NCI-H524 treated with DMSO at 0.1 percent for 48 hours (cell line): ENCODE results near the gene CAPNS2.

Source experiments
- DNase-seq: peaks from one replicate; lab custom pipeline; 2025; lab: John Stamatoyannopoulos, UW

The CAPNS2 gene

DNA sequence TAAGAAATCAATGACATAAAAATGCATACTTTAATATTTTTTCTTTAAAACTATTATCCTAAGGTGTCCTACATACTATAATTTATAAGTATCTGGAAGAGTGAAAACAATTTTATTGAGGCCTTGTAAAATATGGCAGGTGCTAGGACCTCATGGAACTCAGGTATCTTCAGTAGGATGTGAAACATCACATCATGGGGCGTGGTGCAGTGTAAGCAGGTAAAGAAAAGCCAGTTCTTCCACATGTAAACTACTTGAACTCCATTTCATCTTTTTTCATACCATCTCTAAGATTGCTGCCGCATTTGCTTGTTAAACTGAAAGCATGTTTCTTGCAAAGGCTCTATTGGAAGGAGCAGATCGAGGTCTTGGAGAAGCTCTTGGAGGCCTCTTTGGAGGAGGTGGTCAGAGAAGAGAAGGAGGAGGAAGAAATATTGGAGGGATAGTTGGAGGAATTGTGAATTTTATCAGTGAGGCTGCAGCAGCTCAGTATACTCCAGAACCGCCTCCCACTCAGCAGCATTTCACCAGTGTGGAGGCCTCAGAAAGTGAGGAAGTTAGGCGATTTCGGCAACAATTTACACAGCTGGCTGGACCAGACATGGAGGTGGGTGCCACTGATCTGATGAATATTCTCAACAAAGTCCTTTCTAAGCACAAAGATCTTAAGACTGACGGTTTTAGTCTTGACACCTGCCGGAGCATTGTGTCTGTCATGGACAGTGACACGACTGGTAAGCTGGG lies at the start of gene CAPNS2:
TSS of gene CAPNS2 (plus strand) at position 253 of the 744 bp plus-strand sequence. CDS start at position 326, 73 bp downstream.
- no peak for DNase-seq

DNA sequence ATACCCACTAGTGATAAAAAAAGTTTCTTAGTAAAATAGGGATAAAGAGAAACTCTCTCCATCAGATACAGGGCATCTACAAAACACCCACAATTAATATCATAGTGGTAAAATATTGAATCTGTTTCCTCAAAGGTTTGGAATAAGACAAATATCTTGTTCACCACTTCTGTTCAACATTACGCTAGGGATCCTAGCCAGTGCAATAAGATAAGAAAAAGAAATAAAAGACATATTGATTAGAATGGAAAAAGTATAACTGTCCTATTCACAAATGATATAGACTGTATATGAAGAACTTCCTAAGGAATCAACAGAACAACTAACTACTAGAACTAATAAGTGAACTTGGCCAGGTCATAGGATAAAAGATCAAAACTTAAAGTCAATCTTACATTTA lies 44.7 kb upstream of the CAPNS2 start:
- no peak for DNase-seq

DNA sequence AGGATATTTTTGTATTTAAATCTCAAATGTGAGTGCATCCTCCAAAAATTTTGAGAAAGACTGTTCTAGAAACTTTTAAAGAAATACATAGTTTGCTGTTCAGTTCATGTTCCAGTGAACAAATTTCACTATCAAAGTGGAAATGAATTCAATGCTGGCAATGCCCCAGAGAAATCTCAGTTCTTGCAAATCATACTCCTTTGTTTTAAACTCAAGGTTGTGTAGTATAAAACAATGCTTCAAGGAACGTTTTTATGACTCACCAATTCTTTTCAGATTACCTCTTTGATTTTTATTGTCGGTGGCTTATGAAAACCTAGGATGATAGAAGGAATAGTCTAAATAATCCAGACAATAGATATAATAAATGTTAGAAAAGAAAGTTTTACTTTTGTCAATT lies 40.0 kb upstream of the CAPNS2 start:
- no peak for DNase-seq

DNA sequence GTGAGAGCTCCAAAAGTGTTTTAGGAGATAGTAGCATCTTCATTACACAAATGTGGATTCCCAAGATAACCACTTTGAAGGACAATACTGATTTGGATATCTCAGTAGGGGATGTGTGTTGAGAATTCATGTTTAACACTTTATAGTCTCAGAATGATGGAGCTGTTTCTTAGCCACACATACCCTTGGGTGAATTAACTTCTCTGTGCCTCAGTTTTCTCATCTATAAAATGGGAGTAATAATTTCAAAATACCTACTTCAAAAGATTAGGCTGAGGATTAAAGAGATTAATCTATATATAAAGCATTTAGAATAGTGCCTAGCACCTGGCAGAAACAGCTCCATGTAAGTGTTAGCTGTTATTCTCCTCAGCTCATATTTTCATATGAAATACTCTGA lies 38.6 kb upstream of the CAPNS2 start:
- no peak for DNase-seq

DNA sequence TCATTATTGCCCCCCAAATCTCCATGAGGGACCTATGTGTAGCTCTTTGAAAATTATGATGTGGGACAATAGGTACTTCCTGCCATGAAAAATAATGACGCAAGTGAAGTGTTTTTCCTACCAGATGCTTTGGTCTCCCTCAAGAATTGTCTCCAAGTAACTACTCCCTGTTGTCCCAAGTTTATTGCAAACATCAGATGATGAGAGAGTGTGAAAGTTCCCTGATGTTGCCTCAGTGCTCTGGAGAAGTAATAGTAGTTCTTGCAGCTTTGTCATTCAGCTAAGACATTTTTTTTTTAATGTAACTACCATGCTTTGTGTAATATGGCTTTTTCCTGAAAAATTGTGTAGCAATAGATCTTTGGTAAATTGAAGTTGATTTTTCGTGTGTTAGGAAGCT lies 37.5 kb upstream of the CAPNS2 start:
- no peak for DNase-seq

DNA sequence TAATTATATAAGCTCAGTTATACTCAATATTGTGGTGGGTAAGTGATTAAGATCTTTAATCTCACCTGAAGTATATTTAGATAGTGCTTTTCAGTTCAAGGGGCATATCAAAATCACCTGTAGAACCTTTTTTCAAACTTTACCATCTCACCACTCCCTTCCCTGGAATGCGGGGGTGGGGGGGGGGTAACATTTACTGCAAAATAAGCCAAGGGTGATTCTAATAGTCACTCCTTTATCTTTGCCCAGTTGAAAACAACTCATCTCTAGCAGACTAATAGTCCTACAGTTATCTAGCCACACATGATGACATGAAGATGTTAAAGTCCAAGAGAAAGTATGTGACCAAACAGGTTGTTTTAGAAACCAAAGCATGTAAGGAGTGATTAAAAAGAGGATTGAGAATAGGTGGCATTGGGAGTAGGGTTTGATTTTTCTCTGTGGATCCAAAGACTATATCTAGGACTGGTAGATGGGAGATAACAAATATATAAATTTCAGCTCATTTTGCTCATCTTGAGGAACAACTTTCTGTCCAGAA lies 36.1 kb upstream of the CAPNS2 start:
- no peak for DNase-seq

DNA sequence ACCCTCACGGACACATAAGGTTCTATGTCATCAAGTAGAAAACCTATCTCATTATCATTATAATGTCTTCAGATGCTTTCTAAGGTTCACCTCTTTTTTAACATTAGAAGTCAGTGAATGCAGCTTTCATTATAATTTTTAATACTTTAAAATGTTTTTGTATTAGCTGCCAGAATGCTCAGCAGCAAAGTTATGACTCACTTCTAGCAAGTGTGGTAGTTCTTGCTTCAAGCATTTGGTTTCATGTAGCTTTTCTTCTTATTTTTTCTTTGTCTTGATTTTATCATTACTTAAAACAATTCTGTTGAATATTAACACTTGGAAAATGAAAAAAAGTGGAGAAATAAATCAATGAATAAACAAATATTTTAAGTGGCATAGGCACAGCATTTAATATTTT lies 34.3 kb upstream of the CAPNS2 start:
- no peak for DNase-seq

DNA sequence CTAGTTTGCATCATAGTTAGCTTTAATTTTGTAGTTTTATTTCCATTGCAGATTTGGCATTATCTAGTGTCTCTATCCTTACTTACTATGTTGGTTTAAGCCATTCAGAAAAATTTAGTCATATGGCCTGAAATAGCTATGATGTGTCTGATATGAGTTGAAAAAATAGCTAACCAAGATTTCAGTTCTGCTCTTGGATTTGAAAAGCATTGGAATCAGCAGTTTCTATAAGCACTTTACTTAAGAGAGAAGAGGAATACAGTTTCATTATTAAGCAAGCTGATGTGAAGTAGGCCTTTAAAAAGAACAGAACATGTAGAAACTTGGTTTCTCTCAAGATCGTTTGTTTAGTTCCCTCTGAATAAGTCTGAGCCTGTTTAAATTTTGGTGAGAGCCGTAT lies 31.7 kb upstream of the CAPNS2 start:
- DNase-seq, result no peak

DNA sequence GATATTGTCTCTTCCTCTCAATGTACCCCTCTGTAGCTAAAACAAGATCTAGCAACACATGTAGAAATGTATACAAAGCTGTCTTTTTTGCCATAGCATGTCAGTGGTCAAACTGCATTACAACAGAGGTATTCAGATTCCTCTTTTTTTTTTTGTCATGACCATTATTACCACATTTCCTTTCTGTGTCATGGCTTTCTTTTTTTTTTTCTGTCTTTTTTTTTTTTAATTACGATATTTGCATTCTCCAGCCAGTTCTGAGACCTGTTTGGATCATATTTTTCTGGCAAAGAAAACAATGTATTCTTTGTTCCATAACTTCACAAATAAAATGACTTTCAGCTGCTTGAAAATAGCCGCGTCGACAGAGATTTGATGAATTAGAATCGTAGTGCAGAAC lies 27.4 kb upstream of the CAPNS2 start:
- no peak for DNase-seq

DNA sequence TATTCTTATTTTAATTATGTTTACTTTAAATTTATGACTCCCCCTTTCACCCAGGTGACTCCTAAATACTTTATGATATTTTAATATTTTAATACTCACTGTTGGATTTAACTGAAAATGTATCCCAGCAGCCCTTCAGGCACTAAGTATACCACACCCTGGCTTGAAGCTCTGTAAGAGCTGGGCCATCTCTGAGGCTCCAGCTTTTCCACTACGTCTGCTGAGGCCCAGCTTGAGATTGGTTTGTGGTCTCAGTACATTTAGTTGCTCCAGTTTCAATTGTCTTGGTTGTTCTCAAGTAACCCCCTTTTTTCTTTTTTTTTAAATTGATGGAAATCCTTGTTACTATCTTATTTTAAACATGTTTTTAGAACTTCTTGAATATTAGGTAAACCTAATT lies 27.0 kb upstream of the CAPNS2 start:
- no peak for DNase-seq

DNA sequence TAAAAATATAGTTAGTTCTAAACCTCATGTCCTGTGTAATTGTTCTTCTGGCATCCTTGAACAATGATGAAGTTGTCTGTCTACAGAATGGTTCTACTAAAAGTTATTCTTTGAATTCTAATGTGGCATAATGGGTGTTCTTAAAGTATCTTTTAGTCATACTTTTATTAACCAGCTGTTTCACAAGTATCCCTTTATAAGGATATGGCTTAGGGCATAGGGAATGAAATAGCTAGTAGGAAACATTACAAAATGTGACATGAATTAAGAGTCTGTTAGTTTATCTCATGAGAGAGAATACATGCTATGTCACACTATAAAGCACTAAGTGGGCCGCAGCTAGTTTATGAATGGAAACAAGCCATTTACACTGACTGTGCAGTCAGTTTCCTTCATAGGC lies 26.3 kb upstream of the CAPNS2 start:
- DNase-seq, result no peak

DNA sequence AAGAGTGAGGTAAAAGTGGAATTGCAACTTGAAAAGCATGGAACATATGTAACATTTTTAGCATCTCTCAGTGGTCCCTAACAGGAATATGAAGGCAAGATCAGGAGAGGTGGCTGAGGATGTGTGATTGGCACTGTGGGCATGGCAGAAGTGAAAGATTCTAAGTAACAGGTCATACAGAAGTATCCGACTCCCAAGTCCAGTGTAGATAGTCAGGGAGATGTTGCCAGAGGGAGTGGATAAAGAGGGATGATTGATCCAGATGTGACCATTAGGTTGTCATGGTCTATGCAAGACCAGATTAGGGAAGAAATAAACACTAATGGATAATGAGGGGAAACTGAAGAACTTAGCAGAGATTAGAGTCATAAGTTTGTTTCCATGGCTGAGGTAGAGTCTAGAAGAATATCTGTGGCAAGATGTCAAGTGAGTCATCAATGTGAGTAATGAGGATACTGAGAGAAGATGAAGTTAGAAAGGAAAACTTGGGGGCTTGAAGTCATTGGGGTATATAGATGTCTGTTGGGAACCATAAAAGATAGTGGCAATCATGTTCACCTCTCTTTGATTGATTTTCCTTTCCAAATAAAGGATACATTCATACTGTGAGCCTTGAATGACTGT lies 23.9 kb upstream of the CAPNS2 start:
- DNase-seq, result no peak

DNA sequence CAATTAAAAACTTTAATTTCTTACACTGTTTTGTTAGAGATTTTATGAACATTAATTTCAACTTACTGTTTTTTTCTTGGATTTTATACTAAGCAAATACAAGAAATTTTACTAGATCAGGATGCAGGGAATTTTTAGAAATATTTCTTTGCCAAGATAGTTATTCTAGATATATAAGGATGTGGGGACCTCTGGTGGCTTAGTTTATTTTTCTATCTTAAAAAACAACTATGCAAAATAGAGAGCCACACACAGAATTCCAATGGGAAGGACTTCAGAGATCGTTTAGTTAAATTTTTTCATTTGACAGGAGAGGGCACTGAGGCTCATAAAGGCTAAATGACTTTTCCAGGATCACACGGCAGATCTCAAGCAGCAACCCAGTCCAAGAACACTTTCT lies 23.0 kb upstream of the CAPNS2 start:
- no peak for DNase-seq

DNA sequence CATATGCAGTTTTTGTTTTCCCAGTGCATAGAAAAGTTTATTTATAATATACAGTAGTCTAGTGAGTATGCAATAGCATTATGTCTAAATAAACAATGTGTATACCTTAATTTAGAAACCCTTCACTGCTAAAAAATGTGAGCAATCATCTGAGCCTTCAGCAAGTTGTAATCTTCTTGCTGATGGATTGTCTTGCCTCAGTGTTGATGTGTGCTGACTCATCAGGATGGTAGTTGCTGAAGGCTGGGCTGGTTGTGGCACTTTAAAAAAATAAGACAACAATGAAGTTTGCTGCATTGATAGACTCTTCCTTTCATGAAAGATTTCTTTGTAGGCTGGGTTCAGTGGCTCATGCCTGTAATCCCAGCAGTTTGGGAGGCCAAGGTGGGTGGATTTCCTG lies 13.9 kb upstream of the CAPNS2 start:
- DNase-seq, result no peak

DNA sequence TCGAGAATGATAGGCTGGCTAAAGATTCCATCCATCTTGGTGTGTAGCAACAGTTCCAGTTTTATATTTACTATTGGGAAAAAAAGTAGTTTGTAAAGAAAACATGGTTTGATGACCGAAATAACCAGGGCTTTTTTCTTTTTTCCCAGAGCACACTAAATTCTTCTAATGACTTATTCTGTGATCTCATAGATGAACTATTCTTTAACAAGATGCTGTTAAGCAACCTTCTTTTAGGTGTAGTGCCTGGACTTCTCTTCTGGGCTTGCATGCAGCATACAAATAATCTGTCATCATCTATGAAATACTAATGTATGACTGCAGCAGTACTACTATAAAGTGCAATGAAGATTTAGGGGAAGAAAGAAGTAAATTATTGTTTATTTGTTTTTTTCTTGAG lies 11.0 kb upstream of the CAPNS2 start:
- no peak for DNase-seq

DNA sequence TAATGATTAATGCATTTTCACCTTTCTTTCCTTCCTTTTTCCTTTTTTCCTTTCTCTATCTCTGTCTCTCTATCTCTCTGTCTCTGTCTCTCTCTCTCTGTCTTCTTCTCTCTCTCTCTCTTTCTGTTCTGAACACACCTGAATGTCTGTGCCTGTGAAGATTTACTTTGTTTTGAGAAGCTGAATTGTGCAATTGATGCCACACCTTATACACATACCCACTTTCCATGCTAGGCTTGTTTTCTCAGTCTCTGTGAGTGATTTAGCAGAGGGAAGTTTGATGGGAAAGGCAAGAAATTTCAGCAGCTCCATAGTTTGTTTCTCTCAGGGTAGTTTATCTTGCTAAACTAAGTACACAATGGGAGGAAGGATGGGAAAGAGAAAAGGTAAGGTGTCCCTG lies 9.3 kb upstream of the CAPNS2 start:
- DNase-seq, result no peak

DNA sequence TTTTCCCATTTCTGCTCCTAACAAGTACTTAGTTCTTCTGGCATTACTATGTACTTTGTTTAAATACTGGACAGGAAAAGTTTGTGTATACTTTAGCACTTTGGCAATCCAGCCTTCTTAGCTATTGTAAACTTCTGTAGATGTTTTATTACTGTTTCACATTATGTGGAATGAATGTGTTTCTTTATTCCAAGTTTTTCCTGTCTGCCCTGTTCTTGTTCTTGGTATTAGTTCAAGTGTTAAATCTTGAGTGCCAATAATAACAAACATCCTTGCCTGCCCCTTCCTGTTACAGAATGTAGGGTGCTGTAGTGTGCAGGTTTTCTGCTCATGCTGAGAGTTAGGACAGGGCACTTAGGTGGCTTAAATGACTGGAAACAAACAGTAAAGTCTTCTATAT lies 7.3 kb upstream of the CAPNS2 start:
- no peak for DNase-seq

DNA sequence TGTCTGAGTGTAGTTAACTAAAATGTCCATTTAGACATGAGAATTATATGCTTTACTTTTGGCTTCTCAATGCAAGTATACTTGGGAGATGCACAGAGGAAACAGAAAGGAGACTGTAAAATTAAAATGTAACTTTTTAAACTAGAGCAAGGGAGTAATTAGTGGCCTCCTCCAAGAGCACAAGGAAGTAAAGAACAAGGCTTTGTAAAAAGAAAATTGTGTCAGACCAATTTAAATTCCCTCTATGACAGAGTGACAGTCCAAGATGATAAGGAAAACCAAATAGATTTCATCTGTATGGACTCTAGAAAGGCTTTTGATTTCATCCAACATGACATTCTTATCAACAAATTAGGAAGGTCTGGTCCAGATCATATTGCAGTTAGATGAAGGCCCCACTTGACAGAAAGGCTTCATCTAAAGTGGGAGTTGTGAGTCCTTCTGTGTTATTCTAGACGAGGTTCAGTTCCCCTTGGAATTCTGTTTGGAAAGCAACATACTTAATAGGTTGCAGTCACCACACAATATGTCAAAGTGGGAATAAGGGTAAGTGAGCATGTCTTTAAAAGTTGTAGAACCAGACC lies 6.5 kb upstream of the CAPNS2 start:
- DNase-seq, result no peak

DNA sequence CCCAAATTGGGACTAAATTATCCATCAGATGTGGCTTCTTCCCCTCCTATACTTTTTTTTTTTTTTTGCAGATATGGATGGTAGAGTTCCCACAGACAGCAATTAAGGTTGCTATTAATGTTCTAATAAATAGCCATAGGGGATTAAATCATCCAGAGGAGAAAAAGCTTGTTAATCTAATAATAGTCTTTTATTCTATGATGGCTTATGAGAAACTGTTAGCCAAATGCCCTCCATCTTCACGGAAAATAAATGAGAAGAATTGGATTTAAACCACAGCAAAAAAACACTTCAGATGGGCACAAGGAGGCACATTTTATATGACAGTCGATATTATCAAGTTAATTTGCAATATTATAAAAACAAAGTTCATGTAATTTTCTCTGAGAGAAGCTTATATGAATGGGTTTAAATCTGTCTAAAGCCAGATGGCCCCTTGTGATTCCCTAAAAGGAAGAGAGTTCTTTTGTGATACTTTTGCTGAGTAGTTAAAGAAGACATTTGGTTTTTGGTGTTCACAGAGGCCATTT lies 5.1 kb upstream of the CAPNS2 start:
- peak; percentile 12 for DNase-seq

DNA sequence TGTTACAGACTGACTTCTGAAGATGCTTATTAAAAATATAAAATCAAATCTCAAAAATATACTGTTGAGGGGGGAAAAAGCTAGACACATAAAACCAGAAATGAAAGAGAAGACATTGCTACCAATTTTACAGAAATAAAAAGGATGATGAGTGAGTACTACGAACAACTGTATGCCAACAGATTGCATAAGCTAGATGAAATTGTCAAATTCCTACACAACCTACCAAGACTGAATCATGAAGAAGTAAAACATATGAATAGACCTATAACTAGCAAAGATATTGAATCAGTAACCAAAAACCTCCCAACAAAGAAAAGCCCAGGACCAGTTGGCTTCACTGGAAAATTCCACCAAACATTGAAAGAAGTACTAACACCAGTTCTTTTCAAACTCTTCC lies 3.5 kb upstream of the CAPNS2 start:
- DNase-seq, result no peak

DNA sequence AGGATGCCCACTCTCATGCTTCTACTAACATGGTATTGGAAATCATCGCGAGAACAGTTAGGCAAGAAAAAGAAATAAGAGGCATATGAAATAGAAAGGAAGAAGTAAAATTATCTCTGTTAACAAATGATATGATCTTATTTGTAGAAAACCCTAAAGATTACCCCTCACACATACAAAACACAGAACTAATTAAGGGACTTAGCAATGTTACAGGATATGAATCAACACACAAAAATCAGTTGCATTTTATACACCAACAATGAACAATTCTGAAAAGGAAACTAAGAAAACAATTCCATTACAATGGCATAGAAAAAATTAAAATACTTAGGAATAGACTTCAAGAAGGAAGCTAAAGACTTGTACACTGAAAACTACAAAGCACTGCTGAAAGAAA lies 2.7 kb upstream of the CAPNS2 start:
- DNase-seq, result no peak

DNA sequence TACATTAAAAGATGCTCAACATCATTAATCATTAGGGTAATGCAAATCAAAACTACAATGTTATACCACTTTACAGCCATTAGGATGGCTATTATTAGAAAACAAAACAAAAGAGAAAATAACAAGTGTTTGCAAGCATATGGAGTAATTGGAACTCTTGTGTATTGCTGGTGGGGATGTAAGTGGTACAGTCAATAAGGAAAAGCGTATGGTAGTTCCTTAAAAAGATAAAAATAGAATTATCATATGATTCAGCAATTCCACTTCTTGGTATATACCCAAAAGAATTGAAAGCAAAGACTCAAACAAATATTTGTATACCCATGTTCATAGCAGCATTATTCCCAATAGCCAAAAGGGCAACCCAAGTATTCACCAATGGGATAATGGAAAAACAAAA lies 1.4 kb upstream of the CAPNS2 start:
- no peak for DNase-seq

DNA sequence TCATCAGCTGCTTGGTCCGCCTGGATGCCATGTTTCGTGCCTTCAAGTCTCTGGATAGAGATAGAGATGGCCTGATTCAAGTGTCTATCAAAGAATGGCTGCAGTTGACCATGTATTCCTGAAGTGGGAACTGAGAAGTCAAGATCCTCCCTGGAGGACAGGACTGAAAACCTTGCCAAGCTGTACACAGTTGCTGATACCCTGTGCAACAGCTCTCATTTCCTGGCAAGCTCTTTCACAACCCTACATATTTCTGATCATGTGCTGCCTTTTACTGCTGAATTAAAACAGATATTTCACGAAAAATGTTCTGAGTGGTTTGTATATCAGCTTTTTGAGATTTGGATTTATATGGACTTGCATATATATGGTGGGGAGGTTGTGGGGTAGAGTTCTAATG lies 898 bp downstream of the CAPNS2 start:
- no peak for DNase-seq
